Natural killer cell (primary cell): ENCODE results near the gene AP4M1. TPM values are rescaled to one million over a fixed set of nuclear protein-coding genes. Genes with fewer than 3 reads are reported as not detected.

ENCODE experiments used
- ATAC-seq, 3 donors: fragments of 150-1000 bp in 2 of 3; fragments of 200-7000 bp in 1 of 3; cut with Tn5 transposase; 1 replicate in 1 of 3; 2 replicates in 2 of 3; pipeline ENCODE4 v1.10.0; 2021; ENCODE audit warnings: mild to moderate bottlenecking in 2 of 3, moderate library complexity in 2 of 3
- DNase-seq, 2 donors: peaks; one replicate each; pipeline versions ENCODE4 v3.0.0 to v3.0.0-alpha.2; 2013 to 2021; ENCODE audit warnings: mixed read lengths in 1 of 2
- H3K27ac ChIP-seq: one replicate; pipeline ENCODE4 v1.5.1; 2013; ENCODE audit warnings: mild to moderate bottlenecking, low read length
- H3K27me3 ChIP-seq: one replicate; pipeline ENCODE4 v1.6.1; 2013; ENCODE audit warnings: low read length; ENCODE audit not compliant: control insufficient read depth, insufficient read depth
- H3K36me3 ChIP-seq: one replicate; pipeline ENCODE4 v1.6.1; 2013; ENCODE audit warnings: low read length; ENCODE audit not compliant: control insufficient read depth, insufficient read depth
- H3K4me1 ChIP-seq: one replicate; pipeline ENCODE4 v1.6.1; 2013; ENCODE audit warnings: low read length; ENCODE audit not compliant: control insufficient read depth, insufficient read depth
- H3K4me3 ChIP-seq: one replicate; pipeline ENCODE4 v1.5.1; 2013; ENCODE audit warnings: low read length
- H3K9me3 ChIP-seq: one replicate; pipeline ENCODE4 v1.6.1; 2013; ENCODE audit warnings: low read length; ENCODE audit not compliant: control insufficient read depth, insufficient read depth
- H3K27ac Mint-ChIP-seq, 2 donors: one replicate each; pipeline ENCODE4 v1.8.0; 2022; ENCODE audit warnings: mild to moderate bottlenecking in 2 of 2, mixed read lengths in 2 of 2, moderate library complexity in 1 of 2
- H3K27me3 Mint-ChIP-seq, 2 donors: one replicate each; pipeline ENCODE4 v1.8.0; 2022; ENCODE audit warnings: low read depth in 2 of 2, mixed read lengths in 2 of 2
- H3K36me3 Mint-ChIP-seq: one replicate; pipeline ENCODE4 v1.8.0; 2022; ENCODE audit warnings: mixed read lengths
- H3K4me1 Mint-ChIP-seq, 2 donors: one replicate each; pipeline ENCODE4 v1.8.0; 2022; ENCODE audit warnings: mixed read lengths in 2 of 2
- H3K4me3 Mint-ChIP-seq: one replicate; pipeline ENCODE4 v1.8.0; 2022; ENCODE audit warnings: mild to moderate bottlenecking, moderate library complexity, mixed read lengths
- H3K9me3 Mint-ChIP-seq, 2 donors: one replicate each; pipeline ENCODE4 v1.8.0; 2022; ENCODE audit warnings: mixed read lengths in 2 of 2
- WGBS: methylation state at CpG from one replicate; pipeline ENCODE4 v1.1.7; 2013; ENCODE audit warnings: missing lambda C conversion rate; ENCODE audit not compliant: insufficient coverage; 5-methylcytosine and 5-hydroxymethylcytosine counted together
- intact Hi-C: fragments of 100-400 bp; cut with micrococcal nuclease; formaldehyde crosslinking; loops from one replicate; pipeline ENCODE4 v1.14.2; 2022
- total RNA-seq, 4 donors: library from RNA; stranded (reverse); fragments of 120-200 nt in 1 of 4; gene quantifications; one replicate each; pipeline versions ENCODE4 v1.2.3 to v1.2.4, GENCODE V29; 2013 to 2022
- TF ChIP-seq, protein P1 (sequence below): fragments of 200-600 bp; IDR thresholded peaks from one replicate; pipeline ENCODE4 v1.8.0; 2022; ENCODE audit warnings: antibody characterized with exemption

AP4M1 gene
- total RNA-seq, 3 donors from 2014 or later (not counting 1 experiment from before 2014, with no cell fraction given), result 8.4 to 12.8 (median 12.7) TPM

DNA sequence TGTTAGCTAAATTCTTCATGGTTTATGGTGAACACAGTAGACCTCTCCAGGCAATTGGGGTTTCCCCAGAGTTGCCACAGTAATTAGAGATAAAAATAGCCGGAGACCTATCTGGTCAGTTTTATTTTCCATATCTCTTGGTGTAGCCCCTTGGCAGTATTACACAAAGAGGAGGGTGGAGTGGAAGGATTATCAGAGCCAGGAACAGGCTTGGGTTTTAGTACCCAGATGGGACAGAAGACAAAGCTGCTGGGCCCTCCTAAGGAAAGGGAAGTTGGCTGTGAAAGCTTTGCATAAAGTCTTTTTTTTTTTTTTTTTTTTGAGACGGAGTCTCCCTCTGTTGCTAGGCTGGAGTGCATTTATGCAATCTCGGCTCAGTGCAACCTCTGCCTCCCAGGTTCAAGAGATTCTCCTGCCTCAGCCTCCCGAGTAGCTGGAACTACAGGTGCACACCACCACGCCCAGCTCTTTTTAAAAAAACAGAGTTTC, 42.1 kb upstream of the AP4M1 start:
- no peak overlapping the region for H3K27ac ChIP-seq
- no peaks in the 10 kb centered on the region for H3K9me3 Mint-ChIP-seq
- no peaks in the 10 kb centered on the region for H3K4me1 Mint-ChIP-seq

DNA sequence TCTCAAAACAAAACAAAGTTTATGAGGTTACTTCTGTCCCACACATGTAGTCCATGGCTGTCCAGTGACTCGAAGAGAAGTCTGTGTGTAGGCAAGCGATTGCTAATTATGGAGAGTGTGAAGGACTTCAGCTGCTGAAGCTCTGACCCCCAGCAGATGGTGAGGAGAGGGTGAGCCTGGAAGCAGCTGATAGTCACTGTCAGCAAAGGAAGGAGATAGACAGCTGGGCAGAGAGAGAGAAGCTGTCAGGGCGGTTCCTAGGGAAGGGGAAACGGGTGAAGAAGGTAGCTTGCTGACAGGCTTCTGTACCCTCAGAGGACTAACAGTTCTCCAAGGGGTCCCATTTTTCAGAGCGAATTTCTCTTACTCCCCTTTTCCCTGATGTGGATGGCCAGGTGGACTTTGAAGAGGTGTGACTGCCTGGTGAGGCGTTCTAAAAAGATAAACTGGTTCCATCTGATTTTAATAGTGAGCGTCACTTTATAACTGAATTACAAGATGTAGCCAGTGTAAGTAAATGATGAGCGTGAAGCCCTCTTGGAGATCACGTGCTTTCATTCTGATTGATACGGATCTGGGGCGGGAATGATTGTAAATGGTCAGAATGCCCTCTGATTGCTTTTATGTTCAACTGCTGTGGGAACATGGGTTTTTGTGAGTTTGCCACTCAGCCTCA, 39.8 kb upstream of the AP4M1 start:
- peaks cover 47% of the 10 kb centered on the region for H3K36me3 ChIP-seq
- intact Hi-C loops, result no loop called here
- Mint-ChIP-seq H3K4me1 (no peaks in the 10 kb centered on the region), H3K36me3 (no peaks in the 10 kb centered on the region), H3K9me3 (no peaks in the 10 kb centered on the region), H3K27me3 (no peaks in the 10 kb centered on the region), H3K27ac (peak overlapping the region in 1 of 2 donors; percentile 63), H3K4me3 (no peak overlapping the region)
- DNase-seq, result no peak
- no peak overlapping the region for H3K27ac ChIP-seq
- no peaks in the 10 kb centered on the region for H3K4me1 ChIP-seq
- H3K9me3 ChIP-seq, result no peaks in the 10 kb centered on the region
- no peak overlapping the region for H3K4me3 ChIP-seq
- TF ChIP-seq, protein P1, sequence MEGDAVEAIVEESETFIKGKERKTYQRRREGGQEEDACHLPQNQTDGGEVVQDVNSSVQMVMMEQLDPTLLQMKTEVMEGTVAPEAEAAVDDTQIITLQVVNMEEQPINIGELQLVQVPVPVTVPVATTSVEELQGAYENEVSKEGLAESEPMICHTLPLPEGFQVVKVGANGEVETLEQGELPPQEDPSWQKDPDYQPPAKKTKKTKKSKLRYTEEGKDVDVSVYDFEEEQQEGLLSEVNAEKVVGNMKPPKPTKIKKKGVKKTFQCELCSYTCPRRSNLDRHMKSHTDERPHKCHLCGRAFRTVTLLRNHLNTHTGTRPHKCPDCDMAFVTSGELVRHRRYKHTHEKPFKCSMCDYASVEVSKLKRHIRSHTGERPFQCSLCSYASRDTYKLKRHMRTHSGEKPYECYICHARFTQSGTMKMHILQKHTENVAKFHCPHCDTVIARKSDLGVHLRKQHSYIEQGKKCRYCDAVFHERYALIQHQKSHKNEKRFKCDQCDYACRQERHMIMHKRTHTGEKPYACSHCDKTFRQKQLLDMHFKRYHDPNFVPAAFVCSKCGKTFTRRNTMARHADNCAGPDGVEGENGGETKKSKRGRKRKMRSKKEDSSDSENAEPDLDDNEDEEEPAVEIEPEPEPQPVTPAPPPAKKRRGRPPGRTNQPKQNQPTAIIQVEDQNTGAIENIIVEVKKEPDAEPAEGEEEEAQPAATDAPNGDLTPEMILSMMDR, result no peak
- no peak for ATAC-seq
- WGBS, result 99% methylated on average over 10 of the region's 11 CpGs
- no peaks in the 10 kb centered on the region for H3K27me3 ChIP-seq

More for the DNA sequence above, 42.1 kb upstream of the AP4M1 start:
- intact Hi-C loops, result loop anchor here (10.0 kb wide), 1 partner anchor 144 kb away; the partner anchor contains the start of gene TRIM4
- no peaks in the 10 kb centered on the region for H3K27me3 Mint-ChIP-seq
- no peaks in the 10 kb centered on the region for H3K36me3 Mint-ChIP-seq
- peaks cover 39% of the 10 kb centered on the region for H3K36me3 ChIP-seq
- no peak overlapping the region for H3K4me3 Mint-ChIP-seq
- H3K4me3 ChIP-seq, result no peak overlapping the region
- TF ChIP-seq, protein P1, result no peak
- no peaks in the 10 kb centered on the region for H3K4me1 ChIP-seq
- H3K9me3 ChIP-seq, result no peaks in the 10 kb centered on the region
- WGBS, result 90% methylated on average over 5 of the region's 5 CpGs
- H3K27ac Mint-ChIP-seq, result no peak overlapping the region
- DNase-seq (no peak), ATAC-seq (no peak)
- no peaks in the 10 kb centered on the region for H3K27me3 ChIP-seq

DNA sequence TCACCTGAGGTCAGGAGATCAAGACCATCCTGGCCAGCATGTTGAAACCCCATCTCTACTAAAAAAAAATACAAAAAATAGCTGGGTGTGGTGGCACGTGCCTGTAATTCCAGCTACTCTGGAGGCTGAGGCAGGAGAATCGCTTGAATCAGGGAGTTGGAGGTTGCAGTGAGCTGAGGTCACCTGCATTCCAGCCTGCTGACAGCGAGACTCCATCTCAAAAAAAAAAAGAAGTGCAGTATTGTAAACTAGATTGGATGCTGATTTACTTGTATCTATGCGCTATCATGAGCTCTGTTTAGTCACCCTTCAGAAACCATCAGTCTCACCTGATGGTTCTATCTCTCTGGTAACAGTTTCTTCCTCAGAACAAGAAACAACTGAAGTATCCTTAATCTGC, 38.1 kb upstream of the AP4M1 start:
- Mint-ChIP-seq H3K4me3 (no peak overlapping the region), H3K9me3 (no peaks in the 10 kb centered on the region), H3K36me3 (no peaks in the 10 kb centered on the region), H3K27me3 (no peaks in the 10 kb centered on the region), H3K4me1 (no peaks in the 10 kb centered on the region), H3K27ac (no peak overlapping the region)
- Histone ChIP-seq H3K4me3 (no peak overlapping the region), H3K27ac (no peak overlapping the region), H3K36me3 (peaks cover 32% of the 10 kb centered on the region), H3K9me3 (no peaks in the 10 kb centered on the region), H3K4me1 (no peaks in the 10 kb centered on the region), H3K27me3 (no peaks in the 10 kb centered on the region)
- TF ChIP-seq, protein P1, result no peak
- 96% methylated on average over 4 of the region's 4 CpGs for WGBS
- intact Hi-C loops, result no loop called here
- DNase-seq (no peak), ATAC-seq (no peak)

DNA sequence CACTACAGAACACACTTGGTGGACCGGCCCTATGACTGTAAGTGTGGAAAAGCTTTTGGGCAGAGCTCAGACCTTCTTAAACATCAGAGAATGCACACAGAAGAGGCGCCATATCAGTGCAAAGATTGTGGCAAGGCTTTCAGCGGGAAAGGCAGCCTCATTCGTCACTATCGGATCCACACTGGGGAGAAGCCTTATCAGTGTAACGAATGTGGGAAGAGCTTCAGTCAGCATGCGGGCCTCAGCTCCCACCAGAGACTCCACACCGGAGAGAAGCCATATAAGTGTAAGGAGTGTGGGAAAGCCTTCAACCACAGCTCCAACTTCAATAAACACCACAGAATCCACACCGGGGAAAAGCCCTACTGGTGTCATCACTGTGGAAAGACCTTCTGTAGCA, 37.3 kb upstream of the AP4M1 start:
- H3K27ac Mint-ChIP-seq, result no peak overlapping the region
- no peak for ATAC-seq

More for the DNA sequence above, 37.3 kb upstream of the AP4M1 start:
- intact Hi-C loops, result no loop called here
- H3K27ac ChIP-seq, result no peak overlapping the region
- Mint-ChIP-seq H3K27me3 (no peaks in the 10 kb centered on the region), H3K9me3 (no peaks in the 10 kb centered on the region), H3K4me1 (no peaks in the 10 kb centered on the region), H3K4me3 (no peak overlapping the region), H3K36me3 (no peaks in the 10 kb centered on the region)
- no peaks in the 10 kb centered on the region for H3K9me3 ChIP-seq
- no peaks in the 10 kb centered on the region for H3K4me1 ChIP-seq
- H3K4me3 ChIP-seq, result no peak overlapping the region
- TF ChIP-seq, protein P1, result no peak
- peaks cover 29% of the 10 kb centered on the region for H3K36me3 ChIP-seq
- DNase-seq, result no peak
- no peaks in the 10 kb centered on the region for H3K27me3 ChIP-seq
- WGBS, result 95% methylated on average over 7 of the region's 9 CpGs
